Transverse colon (tissue), 4 donors: ENCODE measurements around the gene GNAT1. TPM values are rescaled to one million over a fixed set of nuclear protein-coding genes. Genes with fewer than 3 reads are reported as not detected.
A peak's percentile ranks its signal among the peaks of the same experiment; 100 is the strongest.

Source experiments
- DNase-seq: peaks from one replicate; pipeline ENCODE4 v3.0.0-alpha.2; 2019
- H3K27ac ChIP-seq, 4 donors: fragments of 200-600 bp; sonication (generic); 2 replicates each; pipeline ENCODE4 v1.5.1; 2016 to 2018; ENCODE audit warnings: inconsistent platforms in 4 of 4
- H3K27me3 ChIP-seq: fragments of 200-600 bp; sonication (generic); 2 replicates; pipeline ENCODE4 v1.5.1; 2017; ENCODE audit warnings: inconsistent platforms
- H3K36me3 ChIP-seq, 4 donors: fragments of 200-600 bp; sonication (generic); 2 replicates each; pipeline ENCODE4 v1.5.1; 2017 to 2019; ENCODE audit warnings: inconsistent platforms in 4 of 4
- H3K4me1 ChIP-seq, 4 donors: fragments of 200-600 bp; sonication (generic); 2 replicates each; pipeline ENCODE4 v1.5.1; 2017 to 2020; ENCODE audit warnings: inconsistent platforms in 4 of 4
- H3K4me3 ChIP-seq, 4 donors: fragments of 200-600 bp; sonication (generic); 1 replicate in 1 of 4; 2 replicates in 3 of 4; pipeline versions ENCODE4 v1.5.1 to v1.6.1; 2017 to 2019; ENCODE audit warnings: inconsistent platforms in 4 of 4
- H3K9me3 ChIP-seq, 2 donors: fragments of 200-600 bp; sonication (generic); 2 replicates each; pipeline ENCODE4 v1.5.1; 2017 to 2019; ENCODE audit warnings: inconsistent platforms in 2 of 2
- CTCF ChIP-seq, 5 experiments: fragments of 200-600 bp in 3 of 5; fragments of 450-650 bp in 2 of 5; sonication (generic) in 3 of 5; IDR thresholded peaks; 1 replicate in 2 of 5; 2 replicates in 3 of 5; pipeline ENCODE4 v1.5.1; 2016 to 2017; ENCODE audit warnings: antibody characterized with exemption in 5 of 5, inconsistent platforms in 3 of 5, mild to moderate bottlenecking in 2 of 5, moderate library complexity in 1 of 5
- EP300 ChIP-seq: sonication (generic); formaldehyde crosslinking; IDR thresholded peaks from one replicate; pipeline ENCODE4 v1.6.1; 2017; ENCODE audit warnings: antibody characterized with exemption, low read depth
- POLR2A ChIP-seq: fragments of 450-650 bp; IDR thresholded peaks from one replicate; pipeline ENCODE4 v1.6.1; 2016; ENCODE audit warnings: antibody characterized with exemption, mild to moderate bottlenecking, moderate library complexity
- POLR2AphosphoS5 ChIP-seq, 3 donors: sonication (generic); formaldehyde crosslinking; IDR thresholded peaks; one replicate each; pipeline ENCODE4 v1.6.1; 2016; ENCODE audit warnings: antibody characterized with exemption in 3 of 3
- WGBS, 2 donors: methylation state at CpG; one replicate each; pipeline ENCODE4 v1.1.5; 2018; ENCODE audit warnings: low coverage in 1 of 2; 5-methylcytosine and 5-hydroxymethylcytosine counted together
- in situ Hi-C, 4 donors: fragments of 200-750 bp; cut with MboI; loops; one replicate each; pipeline versions ENCODE4 v1.15.0 to v1.15.1; 2017; ENCODE audit warnings: low sequenced_read_pairs in 3 of 4, low pct_ligation_motif_present in 1 of 4, low pct_unique_long_range_greater_than_20kb in 1 of 4
- intact Hi-C: fragments of 100-400 bp; cut with DNase I; formaldehyde crosslinking; loops from one replicate; pipeline ENCODE4 v1.15.1; 2023; ENCODE audit warnings: low total_unique reads
- total RNA-seq, 4 donors: library from RNA; depleted of rRNA; stranded (reverse); fragments of >200 nt; gene quantifications; one replicate each; pipeline ENCODE4 v1.1.0, GENCODE V29; 2016

Gene GNAT1
- total RNA-seq, 4 donors from 2014 or later: not detected

- Histone ChIP-seq H3K27me3 (peaks cover 40% of the 10 kb centered on the region), H3K9me3 (no peaks in the 10 kb centered on the region), H3K27ac (no peak overlapping the region), H3K4me1 (peaks cover 0 to 20% (median 15%) of the 10 kb centered on the region in 4 donors), H3K36me3 (no peaks in the 10 kb centered on the region), H3K4me3 (no peak overlapping the region)
- 20% methylated on average over 21 of the region's 21 CpGs; no CpG with 5 or more reads in 1 of the 2 donors for WGBS, 2 donors
- in situ Hi-C loops (loop anchor here in 3 of 4 donors (5.0 to 10.0 kb wide), 3 partner anchors 35 to 80 kb away; no protein-coding TSS in a partner anchor), intact Hi-C loops (loop anchor here (5.0 kb wide), 1 partner anchor 80 kb away; no protein-coding TSS in a partner anchor)
- TF ChIP-seq POLR2A (no peak), CTCF (IDR thresholded peaks at IDR 0.05) (peak; percentile 93 to 96 (median 93))
- DNase-seq: peak; percentile 78
Measured at GRCh38 chr3:50192689-50193141, 1.3 kb downstream of the GNAT1 start.

- no peak overlapping the region for H3K4me3 ChIP-seq
- 44% methylated on average over 36 of the region's 36 CpGs; no CpG with 5 or more reads in 1 of the 2 donors for WGBS, 2 donors
- DNase-seq: no peak
- no peaks in the 10 kb centered on the region for H3K9me3 ChIP-seq
- in situ Hi-C loops: loop anchor here in 3 of 4 donors (5.0 to 10.0 kb wide), 3 partner anchors 34 to 79 kb away; no protein-coding TSS in a partner anchor
- H3K27me3 ChIP-seq: peaks cover 46% of the 10 kb centered on the region
- TF ChIP-seq CTCF (IDR thresholded peaks at IDR 0.05) (no peak), POLR2A (no peak), EP300 (no peak), POLR2AphosphoS5 (IDR thresholded peaks at IDR 0.05) (no peak)
- H3K27ac ChIP-seq: no peak overlapping the region
- H3K36me3 ChIP-seq: no peaks in the 10 kb centered on the region
- intact Hi-C loops: loop anchor here (5.0 kb wide), 1 partner anchor 79 kb away; no protein-coding TSS in a partner anchor
- peaks cover 0 to 20% (median 15%) of the 10 kb centered on the region in 4 donors for H3K4me1 ChIP-seq
Measured at GRCh38 chr3:50193286-50193685, 1.9 kb downstream of the GNAT1 start.

- H3K4me3 ChIP-seq: no peak overlapping the region
- peaks cover 50% of the 10 kb centered on the region for H3K27me3 ChIP-seq
- no peaks in the 10 kb centered on the region for H3K36me3 ChIP-seq
- no peak for DNase-seq
- WGBS, 2 donors: 46% methylated on average over 31 of the region's 34 CpGs; no CpG with 5 or more reads in 1 of the 2 donors
- no peaks in the 10 kb centered on the region for H3K9me3 ChIP-seq
- H3K4me1 ChIP-seq: peaks cover 0 to 20% (median 15%) of the 10 kb centered on the region in 4 donors
- intact Hi-C loops: loop anchor here (2.0 to 5.0 kb wide), 2 partner anchors 31 to 79 kb away; no protein-coding TSS in a partner anchor
- H3K27ac ChIP-seq: no peak overlapping the region
- in situ Hi-C loops: loop anchor here in 3 of 4 donors (5.0 to 10.0 kb wide), 3 partner anchors 34 to 79 kb away; no protein-coding TSS in a partner anchor
- TF ChIP-seq POLR2A (no peak), POLR2AphosphoS5 (IDR thresholded peaks at IDR 0.05) (no peak), EP300 (no peak), CTCF (IDR thresholded peaks at IDR 0.05) (no peak)
Measured at GRCh38 chr3:50193746-50194127, 2.3 kb downstream of the GNAT1 start.

- intact Hi-C loops (loop anchor here (2.0 to 5.0 kb wide), 2 partner anchors 30 to 78 kb away; no protein-coding TSS in a partner anchor), in situ Hi-C loops (loop anchor here in 3 of 4 donors (5.0 to 10.0 kb wide), 3 partner anchors 33 to 78 kb away; no protein-coding TSS in a partner anchor)
- peak; percentile 58 to 80 (median 71) for TF ChIP-seq CTCF (IDR thresholded peaks at IDR 0.05)
- TF ChIP-seq POLR2A: no peak
- TF ChIP-seq EP300: no peak
- TF ChIP-seq POLR2AphosphoS5 (IDR thresholded peaks at IDR 0.05): no peak
- DNase-seq: peak; percentile 74
- Histone ChIP-seq H3K4me3 (peak overlapping the region in 1 of 4 donors; percentile 2), H3K27ac (no peak overlapping the region), H3K36me3 (no peaks in the 10 kb centered on the region), H3K27me3 (peaks cover 56% of the 10 kb centered on the region), H3K9me3 (no peaks in the 10 kb centered on the region), H3K4me1 (peaks cover 0 to 20% (median 15%) of the 10 kb centered on the region in 4 donors)
- WGBS, 2 donors: 13% methylated on average over 67 of the region's 70 CpGs; no CpG with 5 or more reads in 1 of the 2 donors
Measured at GRCh38 chr3:50194128-50194902, 2.9 kb downstream of the GNAT1 start.
